ENCODE measurements around the gene ACOT9.

Gene ACOT9

GRCh38 chrX:23656091-23656490 lies 87.0 kb downstream of the ACOT9 start:
- DNase-seq (ENCODE audit: low spot score), result no peak
- no peak for TF ChIP-seq CTCF (IDR thresholded peaks at IDR 0.05; ENCODE audit: borderline replicate concordance, control extremely low read depth, extremely low read depth, insufficient read depth, missing control alignments)
- in situ Hi-C loops (cut with MboI; ENCODE audit: low sequenced_read_pairs, unreplicated experiment), result no loop called here
